Esophagus squamous epithelium (tissue), 4 donors: ENCODE results near the gene STIMATE.

Experiments used
- POLR2A ChIP-seq, 4 donors: fragments of 450-650 bp; IDR thresholded peaks; one replicate each; pipeline ENCODE4 v1.6.1; 2017; ENCODE audit warnings: antibody characterized with exemption in 4 of 4, mild to moderate bottlenecking in 4 of 4, moderate library complexity in 3 of 4
- TF ChIP-seq, protein P1 (sequence below), 6 experiments: fragments of 450-650 bp in 4 of 6; fragments of 200-600 bp in 2 of 6; sonication (generic) in 2 of 6; IDR thresholded peaks; one replicate each; pipeline ENCODE4 v1.5.1; 2016 to 2019; ENCODE audit warnings: antibody characterized with exemption in 6 of 6, mild to moderate bottlenecking in 4 of 6, moderate library complexity in 4 of 6

- TF ChIP-seq, protein P1, sequence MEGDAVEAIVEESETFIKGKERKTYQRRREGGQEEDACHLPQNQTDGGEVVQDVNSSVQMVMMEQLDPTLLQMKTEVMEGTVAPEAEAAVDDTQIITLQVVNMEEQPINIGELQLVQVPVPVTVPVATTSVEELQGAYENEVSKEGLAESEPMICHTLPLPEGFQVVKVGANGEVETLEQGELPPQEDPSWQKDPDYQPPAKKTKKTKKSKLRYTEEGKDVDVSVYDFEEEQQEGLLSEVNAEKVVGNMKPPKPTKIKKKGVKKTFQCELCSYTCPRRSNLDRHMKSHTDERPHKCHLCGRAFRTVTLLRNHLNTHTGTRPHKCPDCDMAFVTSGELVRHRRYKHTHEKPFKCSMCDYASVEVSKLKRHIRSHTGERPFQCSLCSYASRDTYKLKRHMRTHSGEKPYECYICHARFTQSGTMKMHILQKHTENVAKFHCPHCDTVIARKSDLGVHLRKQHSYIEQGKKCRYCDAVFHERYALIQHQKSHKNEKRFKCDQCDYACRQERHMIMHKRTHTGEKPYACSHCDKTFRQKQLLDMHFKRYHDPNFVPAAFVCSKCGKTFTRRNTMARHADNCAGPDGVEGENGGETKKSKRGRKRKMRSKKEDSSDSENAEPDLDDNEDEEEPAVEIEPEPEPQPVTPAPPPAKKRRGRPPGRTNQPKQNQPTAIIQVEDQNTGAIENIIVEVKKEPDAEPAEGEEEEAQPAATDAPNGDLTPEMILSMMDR (IDR thresholded peaks at IDR 0.05): no peak
- no peak for TF ChIP-seq POLR2A (IDR thresholded peaks at IDR 0.05)
Measured at GRCh38 chr3:52859686-52860423, 37.5 kb downstream of the STIMATE start.
